GM19452 (cell line): Measurements from ENCODE around the gene IPPK.

Experiments
- ATAC-seq: cut with Tn5 transposase; IDR thresholded peaks from one replicate; pipeline ENCODE4 v1.9.1; 2021; ENCODE audit not compliant: unreplicated experiment

Gene IPPK

GRCh38 chr9:92686954-92687353 is 17.0 kb upstream of the IPPK start:
- ATAC-seq: no peak

GRCh38 chr9:92685022-92685421 is 15.1 kb upstream of the IPPK start:
- no peak for ATAC-seq

GRCh38 chr9:92682269-92682668 is 12.3 kb upstream of the IPPK start:
- no peak for ATAC-seq

- no peak for ATAC-seq
Measured at GRCh38 chr9:92680166-92681119, 10.5 kb upstream of the IPPK start.

- ATAC-seq: no peak
Measured at GRCh38 chr9:92679413-92680165, 9.7 kb upstream of the IPPK start.

- ATAC-seq: no peak
Measured at GRCh38 chr9:92671323-92671722, 1.4 kb upstream of the IPPK start.

- ATAC-seq: peak; percentile 6
Measured at GRCh38 chr9:92669527-92669889, 423 bp downstream of the IPPK start.

- ATAC-seq: no peak
Measured at GRCh38 chr9:92668746-92669526, 995 bp downstream of the IPPK start.

GRCh38 chr9:92666912-92667532 is 2.9 kb downstream of the IPPK start:
- no peak for ATAC-seq

- ATAC-seq: no peak
Measured at GRCh38 chr9:92666236-92666635, 3.7 kb downstream of the IPPK start.

GRCh38 chr9:92665836-92666235 is 4.1 kb downstream of the IPPK start:
- no peak for ATAC-seq

GRCh38 chr9:92664394-92665152 is 5.4 kb downstream of the IPPK start:
- peak; percentile 43 for ATAC-seq

- ATAC-seq: no peak
Measured at GRCh38 chr9:92663951-92664350, 6.0 kb downstream of the IPPK start.

- ATAC-seq: no peak
Measured at GRCh38 chr9:92663126-92663525, 6.8 kb downstream of the IPPK start.

- ATAC-seq: no peak
Measured at GRCh38 chr9:92661743-92662142, 8.2 kb downstream of the IPPK start.

GRCh38 chr9:92661127-92661526 is 8.8 kb downstream of the IPPK start:
- ATAC-seq: no peak

- no peak for ATAC-seq
Measured at GRCh38 chr9:92660266-92660665, 9.7 kb downstream of the IPPK start.

- ATAC-seq: no peak
Measured at GRCh38 chr9:92659601-92660000, 10.3 kb downstream of the IPPK start.

GRCh38 chr9:92658611-92659010 is 11.3 kb downstream of the IPPK start:
- no peak for ATAC-seq

- no peak for ATAC-seq
Measured at GRCh38 chr9:92658176-92658575, 11.8 kb downstream of the IPPK start.
